PC-3 (cell line): ENCODE measurements around the gene SCD. TPM values are rescaled to one million over a fixed set of nuclear protein-coding genes. Genes with fewer than 3 reads are reported as not detected.

Experiments
- ATAC-seq: fragments of 200-7000 bp; cut with Tn5 transposase; 2 replicates; pipeline ENCODE4 v1.9.1; 2020; ENCODE audit warnings: mild to moderate bottlenecking, moderate library complexity
- BruUV-seq: library from RNA; stranded (reverse); fragments of 400-500 nt; replicated peaks from 2 replicates; lab custom pipeline; 2021; lab: Mats Ljungman, UMichigan
- CTCF ChIA-PET: fragments of 300-600 bp; sonication (Branson Sonifier 250); formaldehyde crosslinking; loops from one replicate; lab custom pipeline; 2022; ENCODE audit warnings: antibody characterized with exemption; lab: Charles Lee
- POLR2A ChIA-PET: fragments of 300-600 bp; sonication (Branson Sonifier 250); formaldehyde crosslinking; loops from one replicate; lab custom pipeline; 2022; ENCODE audit warnings: antibody characterized with exemption; ENCODE audit not compliant: unreplicated experiment; lab: Charles Lee
- DNase-seq: peaks from one replicate; pipeline ENCODE4 v3.0.0-alpha.2; 2015
- H2AFZ ChIP-seq: fragments of 300-600 bp; sonication (generic); 2 replicates; pipeline ENCODE4 v1.6.0; 2016; ENCODE audit warnings: antibody characterized with exemption, low read length
- H3F3A ChIP-seq: fragments of 300-600 bp; sonication (generic); one replicate; pipeline ENCODE4 v1.6.0; 2017; ENCODE audit warnings: antibody characterized with exemption, low read length, control low read depth, mild to moderate bottlenecking; ENCODE audit not compliant: unreplicated experiment
- H3K27ac ChIP-seq: fragments of 300-600 bp; sonication (generic); 2 replicates; pipeline ENCODE4 v1.5.1; 2016; ENCODE audit warnings: mild to moderate bottlenecking, low read length
- H3K27me3 ChIP-seq: fragments of 300-600 bp; sonication (generic); 2 replicates; pipeline ENCODE4 v1.6.1; 2016; ENCODE audit warnings: low read length, mixed read lengths
- H3K36me3 ChIP-seq: fragments of 300-600 bp; sonication (generic); 2 replicates; pipeline ENCODE4 v1.6.1; 2016; ENCODE audit warnings: low read depth, mixed run types, low read length, mixed read lengths
- H3K4me1 ChIP-seq: fragments of 300-600 bp; sonication (generic); 2 replicates; pipeline ENCODE4 v1.5.1; 2016; ENCODE audit warnings: low read length; ENCODE audit not compliant: insufficient read depth
- H3K4me2 ChIP-seq: fragments of 300-600 bp; sonication (generic); 2 replicates; pipeline ENCODE4 v1.6.0; 2016; ENCODE audit warnings: low read length
- H3K4me3 ChIP-seq: fragments of 300-600 bp; sonication (generic); 2 replicates; pipeline ENCODE4 v1.5.1; 2016; ENCODE audit warnings: mild to moderate bottlenecking, low read length, mixed read lengths
- H3K79me2 ChIP-seq: fragments of 300-600 bp; sonication (generic); 2 replicates; pipeline ENCODE4 v1.6.1; 2017; ENCODE audit warnings: low read length, mixed read lengths
- H3K9ac ChIP-seq: fragments of 300-600 bp; sonication (generic); 2 replicates; pipeline ENCODE4 v1.6.0; 2016; ENCODE audit warnings: mild to moderate bottlenecking, low read length
- H3K9me2 ChIP-seq: fragments of 300-600 bp; sonication (generic); replicated peaks from 2 replicates; pipeline ENCODE4 v1.6.1; 2016; ENCODE audit warnings: mixed run types, low read length, mixed read lengths
- H3K9me3 ChIP-seq: fragments of 300-600 bp; sonication (generic); 2 replicates; pipeline ENCODE4 v1.6.1; 2016; ENCODE audit warnings: low read length, mixed read lengths
- H4K20me1 ChIP-seq: fragments of 300-600 bp; sonication (generic); 2 replicates; pipeline ENCODE4 v1.6.1; 2016; ENCODE audit warnings: low read length, mixed read lengths
- EZH2 ChIP-seq: fragments of 300-600 bp; sonication (generic); IDR thresholded peaks from one replicate; pipeline ENCODE4 v1.6.1; 2017; ENCODE audit warnings: antibody characterized with exemption, mild to moderate bottlenecking, low read length; ENCODE audit not compliant: unreplicated experiment
- EZH2phosphoT487 ChIP-seq: fragments of 300-600 bp; sonication (generic); IDR thresholded peaks from 2 replicates; pipeline ENCODE4 v1.6.1; 2018; ENCODE audit warnings: mild to moderate bottlenecking, antibody characterized with exemption, low read length, borderline replicate concordance
- intact Hi-C: fragments of 100-400 bp; cut with micrococcal nuclease; formaldehyde crosslinking; loops from 2 replicates; pipeline ENCODE4 v1.9.0; 2023
- total RNA-seq: library from RNA; depleted of rRNA; stranded (reverse); fragments of >200 nt; gene quantifications from 2 replicates; pipeline ENCODE4 v1.2.3, GENCODE V29; 2014
- TF ChIP-seq, protein P1 (sequence below): fragments of 300-600 bp; sonication (generic); conservative IDR thresholded peaks from 2 replicates; pipeline ENCODE4 v1.5.1; 2017; ENCODE audit warnings: antibody characterized with exemption, low read depth, mild to moderate bottlenecking, low read length

The SCD gene
- total RNA-seq, 1 experiment from 2014 or later: 121 TPM

GRCh38 chr10:100327007-100327717 is 19.9 kb upstream of the SCD start:
- Histone ChIP-seq H4K20me1 (no peaks in the 10 kb centered on the region), H3K4me3 (no peak overlapping the region), H3K27ac (no peak overlapping the region), H3F3A (no peaks in the 10 kb centered on the region), H3K79me2 (no peaks in the 10 kb centered on the region), H3K4me2 (no peak overlapping the region), H3K27me3 (peaks cover 57% of the 10 kb centered on the region), H3K9me2 (no peaks in the 10 kb centered on the region), H3K36me3 (no peaks in the 10 kb centered on the region), H3K9me3 (no peaks in the 10 kb centered on the region), H3K4me1 (no peaks in the 10 kb centered on the region), H3K9ac (no peak overlapping the region), H2AFZ (no peak overlapping the region)
- no TSS peak for BruUV-seq
- intact Hi-C loops: no loop called here
- CTCF ChIA-PET: no interaction called here
- ATAC-seq (no peak), DNase-seq (no peak)
- TF ChIP-seq EZH2phosphoT487 (no peak), EZH2 (no peak)
- TF ChIP-seq, protein P1, sequence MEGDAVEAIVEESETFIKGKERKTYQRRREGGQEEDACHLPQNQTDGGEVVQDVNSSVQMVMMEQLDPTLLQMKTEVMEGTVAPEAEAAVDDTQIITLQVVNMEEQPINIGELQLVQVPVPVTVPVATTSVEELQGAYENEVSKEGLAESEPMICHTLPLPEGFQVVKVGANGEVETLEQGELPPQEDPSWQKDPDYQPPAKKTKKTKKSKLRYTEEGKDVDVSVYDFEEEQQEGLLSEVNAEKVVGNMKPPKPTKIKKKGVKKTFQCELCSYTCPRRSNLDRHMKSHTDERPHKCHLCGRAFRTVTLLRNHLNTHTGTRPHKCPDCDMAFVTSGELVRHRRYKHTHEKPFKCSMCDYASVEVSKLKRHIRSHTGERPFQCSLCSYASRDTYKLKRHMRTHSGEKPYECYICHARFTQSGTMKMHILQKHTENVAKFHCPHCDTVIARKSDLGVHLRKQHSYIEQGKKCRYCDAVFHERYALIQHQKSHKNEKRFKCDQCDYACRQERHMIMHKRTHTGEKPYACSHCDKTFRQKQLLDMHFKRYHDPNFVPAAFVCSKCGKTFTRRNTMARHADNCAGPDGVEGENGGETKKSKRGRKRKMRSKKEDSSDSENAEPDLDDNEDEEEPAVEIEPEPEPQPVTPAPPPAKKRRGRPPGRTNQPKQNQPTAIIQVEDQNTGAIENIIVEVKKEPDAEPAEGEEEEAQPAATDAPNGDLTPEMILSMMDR: no peak
- POLR2A ChIA-PET: no interaction called here

GRCh38 chr10:100327718-100328009 is 19.4 kb upstream of the SCD start:
- no peak for TF ChIP-seq EZH2phosphoT487
- TF ChIP-seq, protein P1: no peak
- no peak for TF ChIP-seq EZH2
- peaks cover 58% of the 10 kb centered on the region for H3K27me3 ChIP-seq

DNA sequence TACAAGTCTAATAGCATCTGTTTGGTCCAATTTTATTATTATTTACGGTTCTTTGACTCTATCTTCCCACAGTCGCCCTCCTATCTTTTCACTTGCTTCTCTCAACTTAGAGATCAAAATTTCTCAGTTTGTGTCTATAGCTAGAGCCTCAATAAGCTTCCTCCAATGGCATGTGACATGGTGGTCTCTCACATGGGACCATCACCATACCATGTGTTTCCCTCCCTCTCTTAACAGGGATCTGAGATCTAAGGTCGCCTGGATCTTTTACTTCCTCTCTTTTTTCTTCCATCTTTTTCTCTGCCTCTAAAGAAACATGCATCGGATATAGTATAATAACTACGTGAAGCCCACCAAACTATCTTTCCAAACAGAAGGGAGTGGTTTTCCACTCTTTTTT is 18.8 kb upstream of the SCD start:
- H3K27me3 ChIP-seq: peaks cover 58% of the 10 kb centered on the region
- no peaks in the 10 kb centered on the region for H4K20me1 ChIP-seq
- ChIA-PET POLR2A (no interaction called here), CTCF (no interaction called here)
- H3K27ac ChIP-seq: no peak overlapping the region
- no peaks in the 10 kb centered on the region for H3K9me2 ChIP-seq
- H3K9me3 ChIP-seq: no peaks in the 10 kb centered on the region
- no peak overlapping the region for H3K4me2 ChIP-seq
- no peaks in the 10 kb centered on the region for H3F3A ChIP-seq
- H3K9ac ChIP-seq: no peak overlapping the region
- TF ChIP-seq EZH2 (no peak), EZH2phosphoT487 (no peak)
- TF ChIP-seq, protein P1: no peak
- no peak overlapping the region for H2AFZ ChIP-seq
- intact Hi-C loops: no loop called here
- H3K4me3 ChIP-seq: no peak overlapping the region
- H3K36me3 ChIP-seq: no peaks in the 10 kb centered on the region
- no peaks in the 10 kb centered on the region for H3K4me1 ChIP-seq
- H3K79me2 ChIP-seq: no peaks in the 10 kb centered on the region
- BruUV-seq: no TSS peak
- DNase-seq (no peak), ATAC-seq (no peak)

More at GRCh38 chr10:100327718-100328009, 19.4 kb upstream of the SCD start:
- H3K4me1 ChIP-seq: no peaks in the 10 kb centered on the region
- H3K36me3 ChIP-seq: no peaks in the 10 kb centered on the region
- no peak overlapping the region for H3K4me3 ChIP-seq
- no peak overlapping the region for H3K9ac ChIP-seq
- no TSS peak for BruUV-seq
- H3K27ac ChIP-seq: no peak overlapping the region
- intact Hi-C loops: no loop called here
- H3F3A ChIP-seq: no peaks in the 10 kb centered on the region
- no peaks in the 10 kb centered on the region for H3K79me2 ChIP-seq
- no peak for ATAC-seq
- H3K9me3 ChIP-seq: no peaks in the 10 kb centered on the region
- ChIA-PET POLR2A (no interaction called here), CTCF (no interaction called here)
- no peak for DNase-seq
- no peaks in the 10 kb centered on the region for H3K9me2 ChIP-seq
- no peak overlapping the region for H3K4me2 ChIP-seq
- no peaks in the 10 kb centered on the region for H4K20me1 ChIP-seq
- no peak overlapping the region for H2AFZ ChIP-seq
